Measurements from ENCODE around the gene SOX12.

- TF ChIP-seq ATF1 (CRISPR knock-in tag; IDR thresholded peaks at IDR 0.05) (no peak), NR2C2 (CRISPR knock-in tag; IDR thresholded peaks at IDR 0.05) (no peak), SP1 (CRISPR knock-in tag; conservative IDR thresholded peaks at IDR 0.05) (no peak), ZNF138 (CRISPR knock-in tag; conservative IDR thresholded peaks at IDR 0.05) (no peak), TEAD1 (CRISPR knock-in tag; IDR thresholded peaks at IDR 0.05) (no peak), NFYB (CRISPR knock-in tag; conservative IDR thresholded peaks at IDR 0.05; ENCODE audit: low read depth) (no peak), ZNF416 (CRISPR knock-in tag; IDR thresholded peaks at IDR 0.05) (no peak), E2F1 (CRISPR knock-in tag; IDR thresholded peaks at IDR 0.05) (no peak)
- TF ChIP-seq, protein P1, sequence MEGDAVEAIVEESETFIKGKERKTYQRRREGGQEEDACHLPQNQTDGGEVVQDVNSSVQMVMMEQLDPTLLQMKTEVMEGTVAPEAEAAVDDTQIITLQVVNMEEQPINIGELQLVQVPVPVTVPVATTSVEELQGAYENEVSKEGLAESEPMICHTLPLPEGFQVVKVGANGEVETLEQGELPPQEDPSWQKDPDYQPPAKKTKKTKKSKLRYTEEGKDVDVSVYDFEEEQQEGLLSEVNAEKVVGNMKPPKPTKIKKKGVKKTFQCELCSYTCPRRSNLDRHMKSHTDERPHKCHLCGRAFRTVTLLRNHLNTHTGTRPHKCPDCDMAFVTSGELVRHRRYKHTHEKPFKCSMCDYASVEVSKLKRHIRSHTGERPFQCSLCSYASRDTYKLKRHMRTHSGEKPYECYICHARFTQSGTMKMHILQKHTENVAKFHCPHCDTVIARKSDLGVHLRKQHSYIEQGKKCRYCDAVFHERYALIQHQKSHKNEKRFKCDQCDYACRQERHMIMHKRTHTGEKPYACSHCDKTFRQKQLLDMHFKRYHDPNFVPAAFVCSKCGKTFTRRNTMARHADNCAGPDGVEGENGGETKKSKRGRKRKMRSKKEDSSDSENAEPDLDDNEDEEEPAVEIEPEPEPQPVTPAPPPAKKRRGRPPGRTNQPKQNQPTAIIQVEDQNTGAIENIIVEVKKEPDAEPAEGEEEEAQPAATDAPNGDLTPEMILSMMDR (IDR thresholded peaks at IDR 0.05): no peak
- TF ChIP-seq, protein P2, sequence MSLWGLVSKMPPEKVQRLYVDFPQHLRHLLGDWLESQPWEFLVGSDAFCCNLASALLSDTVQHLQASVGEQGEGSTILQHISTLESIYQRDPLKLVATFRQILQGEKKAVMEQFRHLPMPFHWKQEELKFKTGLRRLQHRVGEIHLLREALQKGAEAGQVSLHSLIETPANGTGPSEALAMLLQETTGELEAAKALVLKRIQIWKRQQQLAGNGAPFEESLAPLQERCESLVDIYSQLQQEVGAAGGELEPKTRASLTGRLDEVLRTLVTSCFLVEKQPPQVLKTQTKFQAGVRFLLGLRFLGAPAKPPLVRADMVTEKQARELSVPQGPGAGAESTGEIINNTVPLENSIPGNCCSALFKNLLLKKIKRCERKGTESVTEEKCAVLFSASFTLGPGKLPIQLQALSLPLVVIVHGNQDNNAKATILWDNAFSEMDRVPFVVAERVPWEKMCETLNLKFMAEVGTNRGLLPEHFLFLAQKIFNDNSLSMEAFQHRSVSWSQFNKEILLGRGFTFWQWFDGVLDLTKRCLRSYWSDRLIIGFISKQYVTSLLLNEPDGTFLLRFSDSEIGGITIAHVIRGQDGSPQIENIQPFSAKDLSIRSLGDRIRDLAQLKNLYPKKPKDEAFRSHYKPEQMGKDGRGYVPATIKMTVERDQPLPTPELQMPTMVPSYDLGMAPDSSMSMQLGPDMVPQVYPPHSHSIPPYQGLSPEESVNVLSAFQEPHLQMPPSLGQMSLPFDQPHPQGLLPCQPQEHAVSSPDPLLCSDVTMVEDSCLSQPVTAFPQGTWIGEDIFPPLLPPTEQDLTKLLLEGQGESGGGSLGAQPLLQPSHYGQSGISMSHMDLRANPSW (CRISPR knock-in tag; conservative IDR thresholded peaks at IDR 0.05; ENCODE audit: low read depth): no peak
Measured at GRCh38 chr20:311609-312008, 13.7 kb upstream of the SOX12 start.

Measured in WTC11 (cell line).